Endothelial cell of umbilical vein (primary cell): ENCODE results near the gene CD46. TPM values are rescaled to one million over a fixed set of nuclear protein-coding genes. Genes with fewer than 3 reads are reported as not detected.

Source experiments
- BruUV-seq: library from RNA; stranded (reverse); fragments of 400-500 nt; replicated peaks from 2 replicates; lab custom pipeline; 2021; lab: Mats Ljungman, UMichigan
- CTCF ChIA-PET: fragments of 300-600, 350-600 bp; sonication (Branson Sonifier 250); formaldehyde crosslinking; loops from one replicate; lab custom pipeline; 2021; ENCODE audit warnings: antibody characterized with exemption, inconsistent platforms; lab: Charles Lee
- POLR2A ChIA-PET: fragments of 300-600, 350-600 bp; sonication (Branson Sonifier 250); formaldehyde crosslinking; loops from one replicate; lab custom pipeline; 2021; ENCODE audit warnings: antibody characterized with exemption, inconsistent platforms; lab: Charles Lee
- DNase-seq: peaks from one replicate; pipeline ENCODE4 v3.0.0-alpha.2; 2011; ENCODE audit warnings: low read depth, low spot score
- FAIRE-seq: peaks from 2 replicates; lab custom pipeline; 2011; peaks lifted over from hg19 to GRCh38; lab: Jason Lieb, UNC
- H2AFZ ChIP-seq: 2 replicates; pipeline ENCODE4 v1.6.0; 2012; ENCODE audit warnings: low read depth, low read length, control low read depth, inconsistent platforms
- H3K27ac ChIP-seq: 2 replicates; pipeline ENCODE4 v1.5.1; 2011; ENCODE audit warnings: low read depth, mild to moderate bottlenecking, control low read depth, low read length, moderate library complexity; ENCODE audit not compliant: insufficient read depth
- H3K27me3 ChIP-seq, 2 experiments: 2 replicates each; pipeline versions ENCODE4 v1.6.0 to v1.6.1; 2011; ENCODE audit warnings: low read length in 2 of 2, mixed read lengths in 1 of 2; ENCODE audit not compliant: control insufficient read depth in 2 of 2, insufficient read depth in 2 of 2
- H3K36me3 ChIP-seq, 2 experiments: 2 replicates in 1 of 2; 3 replicates in 1 of 2; pipeline ENCODE4 v1.5.1; 2011; ENCODE audit warnings: low read length in 2 of 2, mild to moderate bottlenecking in 1 of 2, moderate library complexity in 1 of 2; ENCODE audit not compliant: control insufficient read depth in 2 of 2, insufficient read depth in 2 of 2; ENCODE audit errors: extremely low read depth in 1 of 2
- H3K4me1 ChIP-seq: 3 replicates; pipeline ENCODE4 v1.5.1; 2011; ENCODE audit warnings: mild to moderate bottlenecking, low read length; ENCODE audit not compliant: control insufficient read depth, insufficient read depth; ENCODE audit errors: extremely low read depth
- H3K4me2 ChIP-seq: 2 replicates; pipeline ENCODE4 v1.6.1; 2011; ENCODE audit warnings: low read length, control low read depth, mixed read lengths; ENCODE audit not compliant: insufficient read depth
- H3K4me3 ChIP-seq, 3 experiments: fragments of 200-600 bp in 1 of 3; sonication (generic), shearing (Covaris generic) in 1 of 3; replicated peaks in 1 of 3; 2 replicates each; pipeline ENCODE4 v1.5.1; 2011 to 2016; ENCODE audit warnings: control low read depth in 3 of 3, low read length in 3 of 3, mild to moderate bottlenecking in 2 of 3, inconsistent platforms in 1 of 3, low read depth in 1 of 3, moderate library complexity in 1 of 3; ENCODE audit not compliant: insufficient read depth in 1 of 3
- H3K79me2 ChIP-seq: 2 replicates; pipeline ENCODE4 v1.6.0; 2012; ENCODE audit warnings: low read length, inconsistent platforms; ENCODE audit not compliant: control insufficient read depth, insufficient read depth
- H3K9ac ChIP-seq: replicated peaks from 2 replicates; pipeline ENCODE3; 2011; ENCODE audit warnings: low read length, control low read depth; ENCODE audit not compliant: insufficient read depth; ENCODE audit errors: extremely low read depth
- H3K9me1 ChIP-seq: replicated peaks from 3 replicates; pipeline ENCODE4 v1.6.0; 2011; ENCODE audit warnings: mild to moderate bottlenecking, low read length; ENCODE audit not compliant: control insufficient read depth, insufficient read depth; ENCODE audit errors: extremely low read depth
- H3K9me3 ChIP-seq: replicated peaks from 2 replicates; pipeline ENCODE4 v1.5.1; 2012; ENCODE audit warnings: low read length, inconsistent platforms; ENCODE audit not compliant: control insufficient read depth, insufficient read depth
- H4K20me1 ChIP-seq: replicated peaks from 2 replicates; pipeline ENCODE3; 2011; ENCODE audit warnings: mild to moderate bottlenecking, low read length; ENCODE audit not compliant: control insufficient read depth, insufficient read depth; ENCODE audit errors: extremely low read depth
- CTCF ChIP-seq, 2 donors: IDR thresholded peaks; 1 replicate in 1 of 2; 2 replicates in 1 of 2; pipeline ENCODE4 v1.5.1; 2011; ENCODE audit warnings: low read length in 2 of 2, mild to moderate bottlenecking in 2 of 2, moderate library complexity in 2 of 2, control low read depth in 1 of 2, inconsistent platforms in 1 of 2, low read depth in 1 of 2; ENCODE audit not compliant: insufficient read depth in 1 of 2; ENCODE audit errors: extremely low read depth in 1 of 2
- EZH2 ChIP-seq: IDR thresholded peaks from 2 replicates; pipeline ENCODE4 v1.6.1; 2012; ENCODE audit warnings: borderline replicate concordance, low read depth, mild to moderate bottlenecking, moderate library complexity, low read length, inconsistent platforms; ENCODE audit not compliant: severe bottlenecking
- FOS ChIP-seq: IDR thresholded peaks from 2 replicates; pipeline ENCODE4 v1.6.1; 2011; ENCODE audit warnings: mild to moderate bottlenecking, low read length, moderate library complexity, borderline replicate concordance; ENCODE audit not compliant: insufficient read depth
- GATA2 ChIP-seq: IDR thresholded peaks from 2 replicates; pipeline ENCODE4 v1.7.0; 2011; ENCODE audit warnings: low read depth, mild to moderate bottlenecking, moderate library complexity, mixed read lengths, low read length; ENCODE audit not compliant: insufficient read length, insufficient read depth
- JUN ChIP-seq: IDR thresholded peaks from 2 replicates; pipeline ENCODE4 v1.6.1; 2011; ENCODE audit warnings: borderline replicate concordance, low read depth; ENCODE audit not compliant: insufficient read length, insufficient read depth
- MAX ChIP-seq: IDR thresholded peaks from 2 replicates; pipeline ENCODE4 v1.6.1; 2011; ENCODE audit not compliant: insufficient read depth, insufficient read length
- MYC ChIP-seq: IDR thresholded peaks from one replicate; pipeline ENCODE4 v1.6.1; 2011; ENCODE audit warnings: mild to moderate bottlenecking, low read depth, low read length
- POLR2A ChIP-seq: IDR thresholded peaks from 2 replicates; pipeline ENCODE4 v1.6.1; 2012; ENCODE audit warnings: low read depth, mild to moderate bottlenecking, control low read depth, low read length
- POLR2AphosphoS5 ChIP-seq: IDR thresholded peaks from 2 replicates; pipeline ENCODE4 v1.6.1; 2012; ENCODE audit warnings: low read depth, mild to moderate bottlenecking, control low read depth, low read length, moderate library complexity; ENCODE audit not compliant: insufficient read depth
- dilution Hi-C: fragments of 300-500 bp; cut with MboI; formaldehyde crosslinking; loops from one replicate; pipeline ENCODE4 v1.15.0; 2019; ENCODE audit warnings: low sequenced_read_pairs; ENCODE audit not compliant: extremely low pct_ligation_motif_present
- intact Hi-C: fragments of 100-400 bp; cut with micrococcal nuclease; formaldehyde crosslinking; loops from one replicate; pipeline ENCODE4 v1.10.0; 2022
- polyA plus RNA-seq, 4 experiments: library from polyadenylated mRNA; depleted of rRNA in 3 of 4; stranded (reverse) in 3 of 4; unstranded in 1 of 4; fragments of >200 nt; gene quantifications; 2 replicates each; pipeline versions ENCODE4 v1.2.1 to v1.2.3, GENCODE V29; 2011 to 2012; ENCODE audit warnings: missing spikeins in 1 of 4
- total RNA-seq: library from RNA; stranded (reverse); gene quantifications from 2 replicates; pipeline ENCODE4 v1.2.3, GENCODE V29; 2021

The CD46 gene
- total and polyA plus RNA-seq, 2 donors (not counting 3 experiments of a cell fraction or from before 2014, with no cell fraction given), result 134 to 256 TPM

GRCh38 chr1:207740207-207740606 is 11.6 kb upstream of the CD46 start:
- CTCF ChIA-PET, result no interaction called here
- POLR2A ChIA-PET, result no interaction called here
- FAIRE-seq (no peak), DNase-seq (no peak)
- no TSS peak for BruUV-seq
- intact Hi-C loops, result no loop called here
- Histone ChIP-seq H3K4me1 (no peaks in the 10 kb centered on the region), H3K4me2 (no peak overlapping the region), H3K9me1 (no peaks in the 10 kb centered on the region), H4K20me1 (no peaks in the 10 kb centered on the region), H2AFZ (no peak overlapping the region), H3K36me3 (no peaks in the 10 kb centered on the region), H3K9ac (no peak overlapping the region), H3K9me3 (no peaks in the 10 kb centered on the region), H3K27ac (no peak overlapping the region), H3K4me3 (no peak overlapping the region), H3K79me2 (no peaks in the 10 kb centered on the region), H3K27me3 (no peaks in the 10 kb centered on the region)
- dilution Hi-C loops, result no loop called here
- TF ChIP-seq EZH2 (no peak), MYC (no peak), POLR2AphosphoS5 (no peak), FOS (no peak)

- Histone ChIP-seq H3K4me2 (no peak overlapping the region), H3K4me3 (no peak overlapping the region), H3K36me3 (no peaks in the 10 kb centered on the region), H3K27me3 (no peaks in the 10 kb centered on the region), H3K9ac (no peak overlapping the region), H3K4me1 (no peaks in the 10 kb centered on the region), H3K79me2 (no peaks in the 10 kb centered on the region), H3K9me1 (no peaks in the 10 kb centered on the region), H2AFZ (no peak overlapping the region), H3K9me3 (no peaks in the 10 kb centered on the region), H3K27ac (no peak overlapping the region), H4K20me1 (no peaks in the 10 kb centered on the region)
- ChIA-PET CTCF (no interaction called here), POLR2A (no interaction called here)
- intact Hi-C loops (no loop called here), dilution Hi-C loops (no loop called here)
- TF ChIP-seq POLR2AphosphoS5 (no peak), MYC (no peak), GATA2 (no peak), JUN (no peak), EZH2 (no peak), POLR2A (no peak), CTCF (IDR thresholded peaks at IDR 0.05; ENCODE audit: extremely low read depth in 1 of 2, insufficient read depth in 1 of 2, low read depth in 1 of 2, low read length in 2 of 2) (no peak), FOS (no peak), MAX (no peak)
- no peak for FAIRE-seq
- no TSS peak for BruUV-seq
- no peak for DNase-seq
Measured at GRCh38 chr1:207742850-207743555, 8.9 kb upstream of the CD46 start.
